ENCODE results near the gene BTN2A1. TPM values are rescaled to one million over a fixed set of nuclear protein-coding genes. Genes with fewer than 3 reads are reported as not detected.

BTN2A1 gene
- total and polyA plus RNA-seq, 2 of the 13 experiments (the other 11 are each of a cell fraction or from before 2014, with no cell fraction given) = 16.4 to 30.4 TPM

- no peak for TF ChIP-seq U2AF1 (optimal IDR thresholded peaks at IDR 0.05; ENCODE audit: low read depth, low read length)
- no peak for TF ChIP-seq ZNF446 (CRISPR knock-in tag; IDR thresholded peaks at IDR 0.05)
- peak; percentile 33; the same call in 1 of the 2 replicates for TF ChIP-seq TAF1 (CRISPR knock-in tag; IDR thresholded peaks at IDR 0.05)
- no peak for TF ChIP-seq SCMH1 (CRISPR knock-in tag; IDR thresholded peaks at IDR 0.05; ENCODE audit: borderline replicate concordance)
- TF ChIP-seq KDM4B (CRISPR knock-in tag; IDR thresholded peaks at IDR 0.05) = no peak
- no peak for TF ChIP-seq HMGXB3 (CRISPR knock-in tag; IDR thresholded peaks at IDR 0.05; ENCODE audit: borderline replicate concordance)
- TF ChIP-seq NBN (conservative IDR thresholded peaks at IDR 0.05) = no peak
- TF ChIP-seq TRAFD1 (CRISPR knock-in tag; IDR thresholded peaks at IDR 0.05; ENCODE audit: borderline replicate concordance) = no peak
- TF ChIP-seq ZNF460 (CRISPR knock-in tag; IDR thresholded peaks at IDR 0.05; ENCODE audit: borderline replicate concordance) = no peak
- TF ChIP-seq ARNTL (CRISPR knock-in tag; IDR thresholded peaks at IDR 0.05) = no peak
- no peak for TF ChIP-seq ZNF770 (CRISPR knock-in tag; IDR thresholded peaks at IDR 0.05)
- no peak for TF ChIP-seq ZNF562 (CRISPR knock-in tag; IDR thresholded peaks at IDR 0.05; ENCODE audit: borderline replicate concordance)
- no peak for TF ChIP-seq TRIM22 (IDR thresholded peaks at IDR 0.05)
- peak; percentile 58; the same call in 1 of the 2 replicates for TF ChIP-seq KDM5B (CRISPR knock-in tag; IDR thresholded peaks at IDR 0.05; ENCODE audit: borderline replicate concordance)
- TF ChIP-seq ZFP90 (CRISPR knock-in tag; IDR thresholded peaks at IDR 0.05; ENCODE audit: borderline replicate concordance) = no peak
- no peak for TF ChIP-seq ZNF468 (CRISPR knock-in tag; IDR thresholded peaks at IDR 0.05)
- TF ChIP-seq THAP11 (CRISPR knock-in tag; IDR thresholded peaks at IDR 0.05) = 0 out of 2 replicates have a peak, but pooled peaks have one; percentile 5
- TF ChIP-seq KLF16 (CRISPR knock-in tag; IDR thresholded peaks at IDR 0.05) = no peak
Observed at GRCh38 chr6:26457806-26458688, at the start of gene BTN2A1 (continued).
